ENCODE measurements around the gene TMCC3.
"Not testable (repeated sequence)": the region's sequence is repeated elsewhere in the genome, so short reads cannot be mapped to it uniquely, and the experiment has no call there.

The TMCC3 gene

DNA sequence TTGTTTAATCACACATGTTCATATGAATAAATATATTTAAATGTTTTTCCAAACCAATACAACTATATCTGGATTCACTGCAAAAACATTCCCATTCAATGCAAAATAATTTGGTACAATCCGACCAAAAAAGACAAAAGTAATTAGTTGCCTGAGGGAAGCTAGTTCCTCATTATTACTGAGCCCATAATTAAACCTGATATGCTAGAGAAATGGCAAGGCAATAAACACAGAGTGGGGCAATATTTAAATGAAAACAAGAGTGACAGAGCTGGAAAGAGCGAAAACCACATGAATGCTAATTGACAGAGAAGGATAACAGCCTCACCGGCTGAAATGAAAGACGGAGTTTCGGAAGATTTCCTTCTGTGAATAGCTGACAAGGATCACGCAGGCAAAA, 82.6 kb downstream of the TMCC3 start:
- no peak overlapping the region for H3K9ac ChIP-seq (ENCODE audit: low read depth, low read length)
- no peaks in the 10 kb centered on the region for H3K9me3 ChIP-seq (ENCODE audit: control insufficient read depth, insufficient read depth, low read length)
- H3K4me1 ChIP-seq (ENCODE audit: insufficient read depth, low read length): 0 out of 2 replicates have a peak, but pooled peaks cover 5% of the 10 kb centered on the region
- H3K36me3 ChIP-seq (ENCODE audit: insufficient read depth, low read length): no peaks in the 10 kb centered on the region

DNA sequence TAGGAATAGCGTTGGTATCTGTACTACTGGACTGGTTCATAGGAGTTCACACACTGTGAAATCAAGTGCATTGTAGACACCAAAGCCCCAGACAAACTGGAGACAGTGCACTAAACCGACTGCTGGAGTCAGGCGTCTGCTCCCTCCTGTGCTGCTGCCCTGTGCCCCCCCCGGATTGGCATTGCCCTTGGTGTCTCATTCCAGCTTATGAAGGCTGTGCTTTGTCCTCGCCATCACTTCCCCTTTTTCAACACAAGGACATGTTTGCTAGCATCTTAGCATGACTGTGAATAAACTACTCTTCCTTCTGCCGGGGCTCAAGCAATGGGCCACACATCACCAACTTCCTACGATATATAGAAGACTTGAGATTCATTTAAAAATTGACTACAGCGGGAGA, 84.0 kb downstream of the TMCC3 start:
- H3K4me1 ChIP-seq (ENCODE audit: insufficient read depth, low read length): peaks cover 14% of the 10 kb centered on the region
- no peaks in the 10 kb centered on the region for H3K36me3 ChIP-seq (ENCODE audit: insufficient read depth, low read length)
- no peaks in the 10 kb centered on the region for H3K9me3 ChIP-seq (ENCODE audit: control insufficient read depth, insufficient read depth, low read length)
- no peak overlapping the region for H3K9ac ChIP-seq (ENCODE audit: low read depth, low read length)

DNA sequence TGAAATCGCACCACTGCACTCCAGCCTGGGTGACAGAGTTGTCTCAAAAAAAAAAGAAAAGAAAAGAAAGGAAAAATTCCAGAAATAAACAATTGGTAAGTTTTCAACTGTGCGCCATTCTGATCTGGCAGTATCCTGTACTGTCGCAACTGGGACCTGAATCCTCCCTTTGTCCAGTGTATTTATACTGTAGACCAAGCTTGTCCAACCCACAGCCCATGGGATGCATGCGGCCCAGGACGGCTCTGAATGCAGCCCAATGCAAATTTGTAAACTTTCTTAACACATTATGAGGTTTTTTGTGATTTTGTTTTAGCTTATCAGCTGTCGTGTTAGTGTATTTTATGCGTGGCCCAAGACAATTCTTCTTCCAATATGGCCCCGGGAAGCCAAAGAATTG, 84.7 kb downstream of the TMCC3 start:
- H3K4me1 ChIP-seq (ENCODE audit: insufficient read depth, low read length): peaks cover 14% of the 10 kb centered on the region
- no peaks in the 10 kb centered on the region for H3K9me3 ChIP-seq (ENCODE audit: control insufficient read depth, insufficient read depth, low read length)
- H3K9ac ChIP-seq (ENCODE audit: low read depth, low read length): no peak overlapping the region
- H3K36me3 ChIP-seq (ENCODE audit: insufficient read depth, low read length): no peaks in the 10 kb centered on the region

DNA sequence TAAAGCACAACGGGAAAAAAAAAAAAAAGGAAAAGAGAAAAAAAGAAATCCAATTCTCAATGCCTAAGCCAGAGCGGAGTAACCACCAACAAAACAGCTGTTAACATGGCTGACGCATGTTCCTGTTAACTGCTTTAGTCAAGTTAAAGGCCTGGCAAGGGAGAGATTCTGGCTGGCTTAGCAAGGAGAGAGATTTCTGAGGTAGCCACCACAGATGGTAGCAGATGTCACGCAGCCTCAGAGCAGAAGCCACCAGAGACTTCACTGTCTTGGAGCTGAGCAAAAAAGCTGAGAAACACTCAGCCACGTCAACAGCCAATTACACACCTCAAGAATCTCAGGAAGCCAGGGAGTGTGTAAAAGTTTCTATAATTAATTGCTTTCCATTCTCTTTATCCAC, 87.1 kb downstream of the TMCC3 start:
- H3K9me3 ChIP-seq (ENCODE audit: control insufficient read depth, insufficient read depth, low read length): no peaks in the 10 kb centered on the region
- no peaks in the 10 kb centered on the region for H3K36me3 ChIP-seq (ENCODE audit: insufficient read depth, low read length)
- H3K4me1 ChIP-seq (ENCODE audit: insufficient read depth, low read length): peaks cover 14% of the 10 kb centered on the region
- no peak overlapping the region for H3K9ac ChIP-seq (ENCODE audit: low read depth, low read length)

DNA sequence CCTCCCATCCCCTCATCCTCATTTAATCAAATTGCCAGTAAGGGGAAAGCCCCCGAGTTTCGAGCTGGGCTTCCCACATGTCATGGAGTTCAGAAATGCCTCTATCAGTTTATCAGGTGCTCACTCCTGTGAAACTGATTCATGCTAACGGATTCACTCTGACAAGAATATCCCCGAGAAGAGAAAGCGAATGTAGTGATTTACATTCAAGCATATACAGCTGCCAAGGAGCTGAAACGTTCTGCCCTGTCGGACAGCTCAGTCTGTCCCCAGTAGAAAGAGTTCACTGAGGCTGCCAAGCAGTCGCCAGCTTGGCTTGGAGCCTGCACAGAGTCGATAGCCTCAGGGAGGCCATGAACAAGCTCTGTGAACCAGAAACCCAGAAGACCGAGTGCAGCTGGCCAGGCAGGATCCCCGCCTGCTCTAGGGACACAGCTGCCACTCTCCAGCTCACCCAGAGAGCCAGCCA, 88.4 kb downstream of the TMCC3 start:
- H3K4me1 ChIP-seq (ENCODE audit: insufficient read depth, low read length): peaks cover 9% of the 10 kb centered on the region
- no peaks in the 10 kb centered on the region for H3K9me3 ChIP-seq (ENCODE audit: control insufficient read depth, insufficient read depth, low read length)
- H3K9ac ChIP-seq (ENCODE audit: low read depth, low read length): no peak overlapping the region
- no peaks in the 10 kb centered on the region for H3K36me3 ChIP-seq (ENCODE audit: insufficient read depth, low read length)

DNA sequence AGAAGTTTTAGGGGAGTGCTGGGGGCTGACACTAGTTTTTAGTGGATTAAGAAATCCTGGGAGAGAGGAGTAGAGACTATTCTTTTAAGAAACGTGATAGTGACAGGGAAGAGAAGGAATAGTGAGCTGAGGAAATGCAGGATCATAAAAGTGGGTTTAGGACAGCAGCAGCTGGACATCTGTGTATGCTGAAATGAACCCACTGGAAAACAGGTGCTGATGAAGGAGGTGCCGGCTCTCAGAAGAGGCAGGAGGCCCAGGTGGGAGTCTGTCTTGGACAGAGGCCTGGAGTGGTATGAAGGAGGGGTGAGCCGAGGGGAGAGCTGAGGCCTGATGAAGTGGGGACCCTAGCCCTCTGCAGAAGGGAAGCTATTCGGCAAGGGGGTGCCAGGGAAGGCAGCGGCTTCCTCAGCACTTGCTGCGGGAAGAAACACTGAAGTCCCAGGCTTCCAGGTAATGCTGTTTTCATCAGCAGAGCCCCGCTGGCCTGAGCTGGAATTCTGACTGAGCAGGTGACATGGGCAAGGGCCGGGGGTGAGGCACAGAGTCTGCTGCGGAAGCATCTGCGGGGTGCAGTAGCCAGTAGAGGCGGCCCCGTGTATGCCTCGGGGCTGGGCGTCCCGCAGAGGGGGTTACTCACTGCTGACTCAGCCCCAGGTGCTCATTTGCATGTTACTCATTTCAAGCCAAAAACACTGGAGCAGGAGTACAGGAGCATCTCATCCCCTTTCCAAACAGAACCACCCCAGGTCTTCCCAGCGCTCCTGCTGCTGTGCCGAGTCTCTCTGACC, 89.7 kb downstream of the TMCC3 start:
- H3K4me1 ChIP-seq (ENCODE audit: insufficient read depth, low read length): peaks cover 9% of the 10 kb centered on the region
- H3K9me3 ChIP-seq (ENCODE audit: control insufficient read depth, insufficient read depth, low read length): no peaks in the 10 kb centered on the region
- H3K9ac ChIP-seq (ENCODE audit: low read depth, low read length): peak overlapping the region; percentile 38
- H3K36me3 ChIP-seq (ENCODE audit: insufficient read depth, low read length): no peaks in the 10 kb centered on the region

DNA sequence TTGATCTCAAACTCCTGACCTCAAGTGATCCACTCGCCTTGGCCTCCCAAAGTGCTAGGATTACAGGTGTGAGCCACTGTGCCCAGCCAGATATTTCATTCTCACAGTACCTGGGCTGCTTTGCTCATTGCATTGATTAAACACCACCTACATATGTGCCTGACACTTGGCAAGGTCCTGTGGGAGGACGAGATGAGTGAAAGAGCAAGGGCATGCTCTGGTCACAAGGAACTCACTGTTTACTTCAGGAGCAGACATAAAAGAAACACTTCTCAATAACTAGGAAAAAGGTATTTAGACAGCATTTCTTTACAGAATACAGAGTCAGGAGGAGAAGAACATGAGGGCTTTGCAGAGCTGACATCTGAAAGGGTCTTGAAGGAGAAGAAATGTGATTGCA, 91.7 kb downstream of the TMCC3 start:
- peaks cover 9% of the 10 kb centered on the region for H3K4me1 ChIP-seq (ENCODE audit: insufficient read depth, low read length)

DNA sequence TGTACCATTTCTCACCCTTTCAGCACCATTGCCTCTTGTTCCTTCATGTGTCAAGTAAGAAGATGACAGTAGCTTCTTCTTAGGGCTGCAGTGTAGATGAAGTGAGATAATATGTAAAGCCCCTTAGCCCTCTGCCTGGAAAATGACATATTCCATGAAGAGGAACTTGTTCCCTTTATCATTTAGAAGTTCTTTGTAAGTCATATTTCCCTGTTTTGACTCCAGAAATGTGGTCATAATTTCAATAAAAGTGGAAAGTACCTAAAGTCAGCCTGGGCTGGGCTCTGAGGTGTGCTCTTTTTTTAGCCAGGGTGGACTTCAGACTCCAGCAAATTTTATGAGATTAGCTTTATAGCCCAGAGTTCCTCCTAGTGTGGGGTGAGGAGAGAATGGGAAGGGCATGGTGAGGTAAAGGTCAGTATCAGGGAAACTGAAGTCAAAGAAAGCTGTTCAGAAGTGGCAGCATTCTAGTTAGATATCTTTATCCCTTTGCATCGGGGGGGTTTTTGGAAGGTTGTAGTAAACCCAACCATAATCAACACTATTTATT, 92.5 kb downstream of the TMCC3 start:
- Histone ChIP-seq H3K9ac (ENCODE audit: low read depth, low read length) (no peak overlapping the region), H3K9me3 (ENCODE audit: control insufficient read depth, insufficient read depth, low read length) (no peaks in the 10 kb centered on the region), H3K36me3 (ENCODE audit: insufficient read depth, low read length) (no peaks in the 10 kb centered on the region), H3K4me1 (ENCODE audit: insufficient read depth, low read length) (peaks cover 9% of the 10 kb centered on the region)

More for the DNA sequence above, 91.7 kb downstream of the TMCC3 start:
- H3K9me3 ChIP-seq (ENCODE audit: control insufficient read depth, insufficient read depth, low read length): no peaks in the 10 kb centered on the region
- no peaks in the 10 kb centered on the region for H3K36me3 ChIP-seq (ENCODE audit: insufficient read depth, low read length)
- no peak overlapping the region for H3K9ac ChIP-seq (ENCODE audit: low read depth, low read length)

DNA sequence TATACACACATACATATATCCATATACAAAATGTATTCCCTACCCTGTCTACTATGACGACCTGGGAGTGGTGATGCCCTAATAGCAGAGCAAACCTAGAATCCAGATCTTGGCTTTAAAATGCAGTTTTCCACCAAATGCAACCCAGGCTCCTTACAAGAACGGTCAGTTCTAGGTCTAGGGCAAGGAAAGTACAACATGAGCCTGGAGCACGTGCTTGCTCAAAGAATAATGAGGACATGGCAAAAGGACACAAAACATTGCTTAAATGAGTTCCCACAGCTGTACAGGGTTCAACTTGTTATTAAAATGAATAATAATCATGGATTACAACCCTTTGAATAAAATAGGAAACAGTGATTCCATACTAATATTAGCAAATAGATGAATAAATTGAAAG, 94.7 kb downstream of the TMCC3 start:
- H3K9ac ChIP-seq (ENCODE audit: low read depth, low read length): no peak overlapping the region
- no peaks in the 10 kb centered on the region; the same call in 1 of the 2 replicates for H3K4me1 ChIP-seq (ENCODE audit: insufficient read depth, low read length)
- H3K9me3 ChIP-seq (ENCODE audit: control insufficient read depth, insufficient read depth, low read length): no peaks in the 10 kb centered on the region
- H3K36me3 ChIP-seq (ENCODE audit: insufficient read depth, low read length): no peaks in the 10 kb centered on the region

DNA sequence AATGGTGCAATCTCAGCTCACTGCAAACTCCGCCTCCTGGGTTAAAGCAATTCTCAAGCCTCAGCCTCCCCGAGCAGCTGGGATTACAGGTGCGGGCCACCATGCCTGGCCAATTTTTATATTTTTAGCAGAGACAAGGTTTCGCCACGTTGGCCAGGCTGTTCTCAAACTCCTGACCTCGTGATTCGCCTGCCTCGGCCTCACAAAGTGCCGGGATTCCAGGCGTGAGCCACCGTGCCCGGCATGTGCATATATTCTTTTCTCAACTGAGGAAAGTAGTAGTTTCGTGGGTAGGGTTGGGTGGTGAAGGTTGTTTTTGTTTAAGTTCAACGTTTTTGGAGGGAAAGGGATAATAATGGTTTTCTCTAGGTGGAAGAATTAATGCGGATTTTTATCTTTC, 96.5 kb downstream of the TMCC3 start:
- Histone ChIP-seq H3K9ac (ENCODE audit: low read depth, low read length) (no peak overlapping the region), H3K36me3 (ENCODE audit: insufficient read depth, low read length) (no peaks in the 10 kb centered on the region), H3K4me1 (ENCODE audit: insufficient read depth, low read length) (no peaks in the 10 kb centered on the region), H3K9me3 (ENCODE audit: control insufficient read depth, insufficient read depth, low read length) (no peaks in the 10 kb centered on the region)

DNA sequence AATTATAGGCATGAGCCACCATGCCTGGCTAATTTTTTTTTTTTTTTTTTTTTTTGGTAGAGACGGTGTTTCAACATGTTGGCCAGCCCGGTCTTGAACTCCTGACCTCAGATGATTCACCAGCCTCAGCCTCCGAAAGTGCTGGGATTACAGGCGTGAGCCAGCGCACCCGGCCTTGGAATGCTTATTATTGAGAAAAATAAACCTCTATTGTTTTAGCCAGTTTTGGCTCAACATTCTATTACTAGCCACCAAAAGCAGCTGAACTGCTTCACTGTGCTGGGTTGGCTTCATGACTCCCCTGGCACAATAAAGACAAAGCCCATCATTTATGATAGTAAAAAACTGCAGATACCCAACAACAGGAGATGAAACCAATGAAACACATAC, 97.2 kb downstream of the TMCC3 start:
- H3K9ac ChIP-seq (ENCODE audit: low read depth, low read length): no peak overlapping the region
- no peaks in the 10 kb centered on the region for H3K36me3 ChIP-seq (ENCODE audit: insufficient read depth, low read length)
- H3K4me1 ChIP-seq (ENCODE audit: insufficient read depth, low read length): no peaks in the 10 kb centered on the region
- no peaks in the 10 kb centered on the region for H3K9me3 ChIP-seq (ENCODE audit: control insufficient read depth, insufficient read depth, low read length)

DNA sequence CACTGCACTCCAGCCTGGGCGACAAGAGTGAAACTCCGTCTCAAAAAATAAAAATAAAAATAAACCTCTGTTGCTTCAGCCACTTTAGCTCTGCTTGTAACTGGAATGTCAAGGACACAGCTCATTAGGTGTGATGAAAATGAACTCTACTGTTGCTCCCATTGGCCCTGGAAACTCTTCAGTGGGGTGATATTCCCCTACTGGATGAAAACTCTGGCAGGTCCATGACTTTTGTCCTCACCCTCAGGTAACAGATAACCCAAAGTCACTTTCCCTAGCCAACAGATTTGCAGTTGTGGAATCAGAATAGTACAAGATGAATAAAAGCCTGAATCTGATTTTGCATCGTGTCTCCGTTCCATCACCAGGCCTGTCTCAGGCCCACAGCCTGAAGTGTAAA, 98.5 kb downstream of the TMCC3 start:
- H3K9me3 ChIP-seq (ENCODE audit: control insufficient read depth, insufficient read depth, low read length): peaks cover 2% of the 10 kb centered on the region; the same call in 1 of the 2 replicates
- no peaks in the 10 kb centered on the region for H3K36me3 ChIP-seq (ENCODE audit: insufficient read depth, low read length)
- no peak overlapping the region for H3K9ac ChIP-seq (ENCODE audit: low read depth, low read length)
- H3K4me1 ChIP-seq (ENCODE audit: insufficient read depth, low read length): no peaks in the 10 kb centered on the region

DNA sequence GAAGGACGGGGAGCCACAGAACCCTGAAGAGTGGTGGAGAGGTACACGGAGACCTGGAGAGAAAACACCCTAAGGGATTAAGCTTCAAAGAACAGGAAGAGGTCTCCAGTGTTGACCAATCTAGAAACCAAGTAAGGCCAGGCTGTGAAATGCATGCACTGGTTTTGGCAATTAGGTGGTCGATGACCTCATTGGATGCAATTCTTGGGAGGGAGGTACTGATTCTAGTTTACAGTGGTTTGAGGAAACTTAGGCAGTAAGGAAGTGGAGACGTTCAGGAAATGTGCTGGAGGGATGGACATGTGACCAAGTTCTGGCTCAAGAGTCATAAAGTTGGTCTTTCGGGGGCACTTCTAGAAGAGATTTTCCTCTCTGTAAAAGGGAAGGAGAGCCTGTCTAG, 99.4 kb downstream of the TMCC3 start:
- peaks cover 5% of the 10 kb centered on the region; the same call in 1 of the 2 replicates for H3K9me3 ChIP-seq (ENCODE audit: control insufficient read depth, insufficient read depth, low read length)
- no peak overlapping the region for H3K9ac ChIP-seq (ENCODE audit: low read depth, low read length)
- no peaks in the 10 kb centered on the region for H3K4me1 ChIP-seq (ENCODE audit: insufficient read depth, low read length)
- no peaks in the 10 kb centered on the region for H3K36me3 ChIP-seq (ENCODE audit: insufficient read depth, low read length)

DNA sequence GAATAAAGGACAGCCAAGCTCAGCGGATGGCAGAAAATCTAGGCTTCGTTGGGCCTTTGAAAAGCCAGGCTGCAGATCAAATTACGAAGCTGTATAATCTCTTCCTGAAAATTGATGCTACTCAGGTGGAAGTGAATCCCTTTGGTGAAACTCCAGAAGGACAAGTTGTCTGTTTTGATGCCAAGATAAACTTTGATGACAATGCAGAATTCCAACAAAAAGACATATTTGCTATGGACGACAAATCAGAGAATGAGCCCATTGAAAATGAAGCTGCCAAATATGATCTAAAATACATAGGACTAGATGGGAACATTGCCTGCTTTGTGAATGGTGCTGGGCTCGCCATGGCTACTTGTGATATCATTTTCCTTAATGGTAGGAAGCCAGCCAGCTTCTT, 101.5 kb downstream of the TMCC3 start:
- H3K36me3 ChIP-seq (ENCODE audit: insufficient read depth, low read length); H3K9ac ChIP-seq (ENCODE audit: low read depth, low read length); H3K4me1 ChIP-seq (ENCODE audit: insufficient read depth, low read length); H3K9me3 ChIP-seq (ENCODE audit: control insufficient read depth, insufficient read depth, low read length): not testable (repeated sequence)
